Adipocyte (in vitro differentiated cells): ENCODE data around the gene MYO9B.

Experiments used
- DNase-seq: peaks from one replicate; pipeline ENCODE4 v3.0.0-alpha.2; 2015; ENCODE audit warnings: low read depth
- H3K27me3 ChIP-seq: replicated peaks from 2 replicates; pipeline ENCODE4 v1.7.0; 2013; ENCODE audit warnings: mild to moderate bottlenecking, low read length, moderate library complexity; ENCODE audit not compliant: control insufficient read depth, insufficient read depth
- H3K36me3 ChIP-seq: 2 replicates; pipeline ENCODE4 v1.7.0; 2013; ENCODE audit warnings: low read length, mild to moderate bottlenecking, moderate library complexity; ENCODE audit not compliant: control insufficient read depth, insufficient read depth, severe bottlenecking
- H3K4me1 ChIP-seq: 2 replicates; pipeline ENCODE4 v1.7.0; 2013; ENCODE audit warnings: mild to moderate bottlenecking, low read length, moderate library complexity; ENCODE audit not compliant: control insufficient read depth, insufficient read depth
- H3K4me3 ChIP-seq: 2 replicates; pipeline ENCODE4 v1.7.0; 2013; ENCODE audit warnings: mild to moderate bottlenecking, low read length, moderate library complexity
- H3K9ac ChIP-seq: 2 replicates; pipeline ENCODE4 v1.7.0; 2013; ENCODE audit warnings: mild to moderate bottlenecking, low read length, moderate library complexity
- H3K9me3 ChIP-seq: 2 replicates; pipeline ENCODE4 v1.7.0; 2013; ENCODE audit warnings: mild to moderate bottlenecking, low read length, moderate library complexity; ENCODE audit not compliant: control insufficient read depth

MYO9B gene

GRCh38 chr19:17242431-17243208 lies 167.0 kb downstream of the MYO9B start:
- Histone ChIP-seq H3K4me1 (peaks cover 43% of the 10 kb centered on the region), H3K4me3 (peak overlapping the region; percentile 96), H3K27me3 (no peaks in the 10 kb centered on the region), H3K9ac (peak overlapping the region; percentile 96), H3K36me3 (peaks cover 22% of the 10 kb centered on the region), H3K9me3 (no peaks in the 10 kb centered on the region)
- no peak for DNase-seq

GRCh38 chr19:17243211-17243829 lies 167.7 kb downstream of the MYO9B start:
- peak overlapping the region; percentile 96 for H3K9ac ChIP-seq

DNA sequence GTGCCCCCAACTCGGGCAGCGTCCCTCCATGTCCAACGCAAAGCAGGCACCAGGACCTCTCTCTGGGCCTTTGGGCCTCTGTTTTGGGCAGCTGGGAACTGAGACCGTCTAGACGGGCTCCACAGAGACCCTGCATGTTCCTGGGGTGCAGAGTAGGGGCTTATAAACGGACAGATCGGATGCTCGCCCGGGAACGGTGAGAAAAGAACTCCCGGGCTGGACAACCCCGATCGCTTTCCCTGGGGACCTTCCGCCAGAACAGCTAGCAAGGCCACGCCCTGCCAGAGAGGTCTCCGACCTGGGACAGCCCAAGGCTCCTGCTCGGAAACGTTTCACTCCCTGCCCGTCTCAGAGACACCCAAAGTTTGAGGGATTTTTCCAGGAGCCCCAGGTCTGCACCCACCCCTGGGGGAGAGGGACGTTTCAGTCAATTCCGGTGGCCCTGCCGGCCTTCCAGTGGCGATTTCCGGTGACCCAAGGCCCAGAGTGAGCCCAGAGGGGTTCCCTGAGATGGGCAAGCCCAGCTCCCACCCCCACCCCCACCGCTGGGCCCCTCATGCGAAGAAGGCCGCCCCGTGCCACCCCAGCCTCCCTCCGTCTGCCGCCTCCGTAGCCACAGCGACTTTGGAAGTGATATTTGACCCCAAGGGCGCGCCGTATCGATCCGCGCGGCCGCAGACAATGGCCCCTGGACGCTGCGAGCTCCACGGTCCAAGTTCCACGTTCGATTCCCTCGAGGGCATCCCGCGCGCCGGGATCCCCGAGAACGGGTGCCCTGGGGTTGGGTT lies 168.4 kb downstream of the MYO9B start:
- H3K4me1 ChIP-seq = peaks cover 52% of the 10 kb centered on the region
- peak overlapping the region; percentile 96 for H3K4me3 ChIP-seq
- no peaks in the 10 kb centered on the region for H3K9me3 ChIP-seq
- H3K27me3 ChIP-seq = no peaks in the 10 kb centered on the region
- peaks cover 11% of the 10 kb centered on the region for H3K36me3 ChIP-seq
- DNase-seq = peak; percentile 71
- peak overlapping the region; percentile 96 for H3K9ac ChIP-seq

More at GRCh38 chr19:17243211-17243829, 167.7 kb downstream of the MYO9B start:
- Histone ChIP-seq H3K4me1 (peaks cover 45% of the 10 kb centered on the region), H3K9me3 (no peaks in the 10 kb centered on the region), H3K36me3 (peaks cover 15% of the 10 kb centered on the region), H3K4me3 (peak overlapping the region; percentile 96), H3K27me3 (no peaks in the 10 kb centered on the region)
- DNase-seq = peak; percentile 29

GRCh38 chr19:17244618-17245534 lies 169.3 kb downstream of the MYO9B start:
- no peaks in the 10 kb centered on the region for H3K27me3 ChIP-seq
- peak overlapping the region; percentile 96 for H3K4me3 ChIP-seq
- peaks cover 54% of the 10 kb centered on the region for H3K4me1 ChIP-seq
- no peaks in the 10 kb centered on the region for H3K9me3 ChIP-seq
- H3K9ac ChIP-seq = peak overlapping the region; percentile 96
- peak; percentile 36 for DNase-seq
- peaks cover 9% of the 10 kb centered on the region for H3K36me3 ChIP-seq

GRCh38 chr19:17245535-17245984 lies 170.0 kb downstream of the MYO9B start, which contains the start of gene NR2F6:
Gene NR2F6, minus strand, starts transcription at chr19:17245919. Its CDS starts 699 bp downstream, at chr19:17245220.
- no peaks in the 10 kb centered on the region for H3K9me3 ChIP-seq
- H3K36me3 ChIP-seq = peaks cover 3% of the 10 kb centered on the region
- DNase-seq = no peak
- H3K4me1 ChIP-seq = peaks cover 47% of the 10 kb centered on the region
- peak within 1 kb of the TSS; percentile 96 for H3K4me3 ChIP-seq
- peak within 1 kb of the TSS; percentile 96 for H3K9ac ChIP-seq
- no peaks in the 10 kb centered on the region for H3K27me3 ChIP-seq

- no peaks in the 10 kb centered on the region for H3K9me3 ChIP-seq
- peak overlapping the region; percentile 85 for H3K9ac ChIP-seq
- DNase-seq = peak; percentile 48
- H3K4me1 ChIP-seq = peaks cover 40% of the 10 kb centered on the region
- peak overlapping the region; percentile 73 for H3K4me3 ChIP-seq
- no peaks in the 10 kb centered on the region for H3K27me3 ChIP-seq
- H3K36me3 ChIP-seq = no peaks in the 10 kb centered on the region
Observed at GRCh38 chr19:17246681-17247425, 171.3 kb downstream of the MYO9B start.

- no peak for DNase-seq
- Histone ChIP-seq H3K9ac (no peak overlapping the region), H3K9me3 (no peaks in the 10 kb centered on the region), H3K27me3 (no peaks in the 10 kb centered on the region), H3K4me3 (no peak overlapping the region), H3K4me1 (peaks cover 29% of the 10 kb centered on the region), H3K36me3 (no peaks in the 10 kb centered on the region)
Observed at GRCh38 chr19:17248011-17248776, 172.6 kb downstream of the MYO9B start.

- Histone ChIP-seq H3K9ac (no peak overlapping the region), H3K36me3 (no peaks in the 10 kb centered on the region), H3K27me3 (no peaks in the 10 kb centered on the region), H3K9me3 (no peaks in the 10 kb centered on the region), H3K4me3 (no peak overlapping the region), H3K4me1 (peaks cover 26% of the 10 kb centered on the region)
- no peak for DNase-seq
Observed at GRCh38 chr19:17249887-17250548, 174.4 kb downstream of the MYO9B start.

- no peak overlapping the region for H3K9ac ChIP-seq
- H3K4me3 ChIP-seq = no peak overlapping the region
- DNase-seq = no peak
- H3K4me1 ChIP-seq = peaks cover 2% of the 10 kb centered on the region
- H3K36me3 ChIP-seq = no peaks in the 10 kb centered on the region
- H3K9me3 ChIP-seq = peaks cover 11% of the 10 kb centered on the region
- H3K27me3 ChIP-seq = peaks cover 6% of the 10 kb centered on the region
Observed at GRCh38 chr19:17254636-17255035, 179.1 kb downstream of the MYO9B start.
